Measurements from ENCODE around the gene NDUFB10.

GRCh38 chr16:1936945-1937479, 22.3 kb upstream of the NDUFB10 start:
- TF ChIP-seq EZH2phosphoT487 (IDR thresholded peaks at IDR 0.05; ENCODE audit: borderline replicate concordance, low read length) (no peak), CTCF (IDR thresholded peaks at IDR 0.05; ENCODE audit: low read depth, low read length, poor library complexity, severe bottlenecking) (no peak)
